Effector memory CD4-positive, alpha-beta T cell (primary cell): ENCODE measurements around the gene TMEM107.

ENCODE experiments used
- DNase-seq, 3 donors: peaks; one replicate each; pipeline ENCODE4 v3.0.0-alpha.2; 2020
- H3K27ac ChIP-seq: 2 replicates; pipeline ENCODE4 v1.7.0; 2013; ENCODE audit warnings: mild to moderate bottlenecking, low read length, moderate library complexity; ENCODE audit not compliant: insufficient read depth, poor library complexity, severe bottlenecking
- H3K27me3 ChIP-seq: replicated peaks from 2 replicates; pipeline ENCODE4 v1.7.0; 2013; ENCODE audit warnings: mild to moderate bottlenecking, low read length; ENCODE audit not compliant: insufficient read depth, control insufficient read depth, poor library complexity, severe bottlenecking
- H3K36me3 ChIP-seq: 2 replicates; pipeline ENCODE4 v1.7.0; 2013; ENCODE audit warnings: mild to moderate bottlenecking, low read length, moderate library complexity; ENCODE audit not compliant: control insufficient read depth, insufficient read depth
- H3K4me1 ChIP-seq: 2 replicates; pipeline ENCODE4 v1.7.0; 2013; ENCODE audit warnings: low read length, mild to moderate bottlenecking; ENCODE audit not compliant: control insufficient read depth, insufficient read depth, poor library complexity, severe bottlenecking
- H3K4me3 ChIP-seq: 2 replicates; pipeline ENCODE4 v1.7.0; 2013; ENCODE audit warnings: low read length, low read depth, mild to moderate bottlenecking; ENCODE audit not compliant: insufficient read depth, poor library complexity, severe bottlenecking
- H3K9me3 ChIP-seq: 2 replicates; pipeline ENCODE4 v1.7.0; 2013; ENCODE audit warnings: mild to moderate bottlenecking, low read length, moderate library complexity; ENCODE audit not compliant: control insufficient read depth

Gene TMEM107

DNA sequence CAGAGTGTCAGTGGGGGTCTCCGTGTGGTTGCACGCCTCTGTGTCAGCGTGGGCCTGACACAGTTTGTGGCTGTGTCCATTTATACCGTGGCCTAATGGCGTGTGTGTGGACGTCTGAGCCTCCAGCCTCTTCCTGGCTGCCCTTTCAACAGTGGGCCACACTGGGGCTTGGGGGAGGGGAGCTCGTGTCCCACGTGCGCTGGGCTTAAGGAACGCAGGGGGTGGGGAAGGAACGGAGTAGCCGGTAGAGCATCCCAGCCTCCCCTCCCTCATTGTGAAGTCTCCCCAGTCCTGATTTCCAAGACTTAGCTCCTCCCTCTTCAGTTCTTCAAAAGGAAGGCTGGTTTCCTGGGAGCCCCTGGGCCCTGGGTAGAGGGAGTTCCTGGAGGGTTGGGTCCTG, 42.8 kb downstream of the TMEM107 start:
- Histone ChIP-seq H3K4me3 (no peak overlapping the region), H3K4me1 (peaks cover 5% of the 10 kb centered on the region), H3K36me3 (no peaks in the 10 kb centered on the region), H3K9me3 (no peaks in the 10 kb centered on the region), H3K27ac (no peak overlapping the region), H3K27me3 (no peaks in the 10 kb centered on the region)
- no peak for DNase-seq

GRCh38 chr17:8131844-8132441, 44.2 kb downstream of the TMEM107 start:
- Histone ChIP-seq H3K9me3 (no peaks in the 10 kb centered on the region), H3K4me3 (no peak overlapping the region), H3K27ac (no peak overlapping the region), H3K36me3 (no peaks in the 10 kb centered on the region), H3K4me1 (peaks cover 3% of the 10 kb centered on the region), H3K27me3 (no peaks in the 10 kb centered on the region)
- DNase-seq, result no peak

- no peak overlapping the region for H3K27ac ChIP-seq
- H3K9me3 ChIP-seq, result no peaks in the 10 kb centered on the region
- H3K4me3 ChIP-seq, result no peak overlapping the region
- H3K27me3 ChIP-seq, result no peaks in the 10 kb centered on the region
- H3K4me1 ChIP-seq, result peaks cover 34% of the 10 kb centered on the region
- DNase-seq, result no peak
- H3K36me3 ChIP-seq, result no peaks in the 10 kb centered on the region
Observed at GRCh38 chr17:8128125-8128784, 47.9 kb downstream of the TMEM107 start.

- Histone ChIP-seq H3K27me3 (no peaks in the 10 kb centered on the region), H3K27ac (peak overlapping the region; percentile 22), H3K9me3 (no peaks in the 10 kb centered on the region), H3K36me3 (no peaks in the 10 kb centered on the region), H3K4me3 (peak overlapping the region; percentile 62), H3K4me1 (peaks cover 50% of the 10 kb centered on the region)
- peak in 1 of 3 donors; percentile 41 for DNase-seq
Observed at GRCh38 chr17:8126491-8127066, 49.6 kb downstream of the TMEM107 start.

DNA sequence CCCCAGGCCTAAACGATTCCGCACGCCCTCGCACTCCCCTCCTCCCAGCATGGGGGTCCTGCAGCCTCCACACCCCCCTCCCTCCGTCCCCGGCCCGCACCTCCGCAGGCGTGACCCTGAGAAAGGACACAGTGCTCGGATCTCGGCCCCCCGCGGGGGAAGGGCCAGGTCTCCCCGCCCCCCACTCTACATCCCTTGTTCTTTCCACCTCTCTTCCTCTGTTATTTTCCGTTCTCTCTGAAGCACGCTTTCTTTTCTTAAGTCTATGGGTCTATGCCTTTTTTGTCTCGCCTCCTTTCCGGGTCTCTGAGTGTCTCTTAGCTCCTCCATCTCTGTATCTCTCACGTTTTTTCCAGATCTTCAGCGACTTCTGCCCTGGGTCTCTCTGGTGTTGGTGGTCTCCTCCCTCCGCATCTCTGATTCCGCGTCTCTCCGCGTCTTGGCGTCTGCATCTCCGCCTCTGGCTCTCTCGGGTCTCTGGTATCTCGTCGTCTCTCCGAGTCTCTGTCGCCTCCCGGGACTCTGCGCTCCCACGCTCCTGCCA, 50.2 kb downstream of the TMEM107 start:
- Histone ChIP-seq H3K36me3 (no peaks in the 10 kb centered on the region), H3K27me3 (no peaks in the 10 kb centered on the region), H3K4me3 (peak overlapping the region; percentile 62), H3K4me1 (peaks cover 55% of the 10 kb centered on the region), H3K9me3 (no peaks in the 10 kb centered on the region), H3K27ac (peak overlapping the region; percentile 22)
- DNase-seq, result no peak

DNA sequence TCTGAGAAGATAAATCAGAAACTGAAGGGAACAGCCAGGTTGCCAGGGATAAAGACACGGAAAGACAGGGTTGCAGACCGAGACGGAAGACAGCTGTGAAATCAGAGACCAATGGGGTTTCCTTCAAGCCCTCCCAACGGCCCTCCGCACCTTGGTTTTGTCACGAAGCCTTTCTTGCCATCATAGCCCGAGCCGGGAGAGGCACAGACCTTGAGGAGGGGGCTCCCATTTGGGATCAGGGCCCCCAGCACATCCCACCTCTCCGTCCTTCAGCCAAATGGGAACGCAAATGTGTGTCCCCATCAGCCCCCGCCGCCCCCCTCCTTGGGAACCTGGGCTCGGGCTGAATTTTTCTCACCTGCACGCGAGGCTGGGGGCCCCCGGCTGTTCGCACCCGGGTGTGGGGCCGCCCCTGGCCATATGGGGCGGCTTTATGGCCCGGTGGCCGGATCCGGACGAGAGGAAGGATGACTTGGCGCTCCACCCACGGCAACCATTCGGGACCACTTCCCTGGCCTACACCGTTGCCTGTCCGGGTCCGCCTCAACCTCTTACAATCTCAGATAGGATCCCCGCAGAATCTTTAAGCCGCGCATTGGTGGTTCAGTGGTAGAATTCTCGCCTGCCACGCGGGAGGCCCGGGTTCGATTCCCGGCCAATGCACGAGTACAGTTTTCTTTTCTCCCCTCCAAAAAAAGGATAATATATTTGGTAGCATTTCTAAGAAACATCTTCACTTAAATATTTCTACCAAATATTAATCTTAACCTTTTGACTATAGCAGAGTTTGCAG, 50.8 kb downstream of the TMEM107 start:
- peak overlapping the region; percentile 62 for H3K4me3 ChIP-seq
- H3K27ac ChIP-seq, result no peak overlapping the region
- peaks cover 57% of the 10 kb centered on the region for H3K4me1 ChIP-seq
- no peaks in the 10 kb centered on the region for H3K27me3 ChIP-seq
- no peaks in the 10 kb centered on the region for H3K9me3 ChIP-seq
- peak; percentile 76 to 87 (median 81) for DNase-seq
- no peaks in the 10 kb centered on the region for H3K36me3 ChIP-seq

GRCh38 chr17:8124350-8125153, 51.6 kb downstream of the TMEM107 start:
- Histone ChIP-seq H3K36me3 (no peaks in the 10 kb centered on the region), H3K27me3 (no peaks in the 10 kb centered on the region), H3K9me3 (no peaks in the 10 kb centered on the region), H3K27ac (no peak overlapping the region), H3K4me3 (peak overlapping the region; percentile 62), H3K4me1 (peaks cover 57% of the 10 kb centered on the region)
- no peak for DNase-seq

DNA sequence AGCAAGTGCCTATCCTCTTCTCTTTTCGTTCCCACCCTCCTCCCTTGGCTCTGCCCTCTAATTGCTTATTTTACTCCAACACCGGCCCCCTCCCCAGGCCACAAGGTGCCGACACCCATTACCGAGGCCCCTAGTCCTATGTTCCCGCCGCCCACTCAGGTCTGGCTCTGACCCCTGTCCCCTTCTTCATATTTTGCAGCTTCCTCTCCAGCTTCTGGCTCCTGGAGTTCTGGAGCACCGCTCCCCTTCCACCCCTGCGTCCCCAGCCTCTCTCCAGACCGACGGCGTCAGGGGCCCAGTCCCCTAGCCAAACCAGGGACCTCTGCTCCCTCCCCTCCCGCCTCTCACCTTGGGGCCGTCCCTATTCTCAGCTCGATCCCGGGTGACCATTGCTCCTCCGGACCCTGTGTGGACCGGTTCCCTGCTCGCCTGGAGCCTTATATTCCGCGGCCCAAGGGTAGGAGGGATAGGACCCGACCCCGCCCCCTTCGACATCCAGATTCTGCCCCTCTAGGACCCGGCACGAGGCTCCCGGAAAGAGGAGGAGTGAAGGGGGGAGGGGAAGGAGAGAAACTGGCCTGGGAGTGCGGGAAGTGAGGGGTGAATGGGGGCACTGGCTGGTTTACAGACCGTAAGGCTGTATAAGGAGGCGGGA, 52.4 kb downstream of the TMEM107 start, which contains the start of gene HES7:
TSS of gene HES7 (minus strand) at position 412 of the 655 bp plus-strand sequence. CDS start at position 390, 22 bp downstream.
- no peaks in the 10 kb centered on the region for H3K27me3 ChIP-seq
- no peak for DNase-seq

More for the DNA sequence above, 52.4 kb downstream of the TMEM107 start, which contains the start of gene HES7:
- H3K4me1 ChIP-seq, result peaks cover 57% of the 10 kb centered on the region
- H3K27ac ChIP-seq, result no peak within 1 kb of the TSS
- H3K4me3 ChIP-seq, result peak within 1 kb of the TSS; percentile 62
- no peaks in the 10 kb centered on the region for H3K9me3 ChIP-seq
- no peaks in the 10 kb centered on the region for H3K36me3 ChIP-seq
